Measurements from ENCODE around the gene GFOD2.

Gene GFOD2

GRCh38 chr16:67656344-67657016 lies 62.6 kb downstream of the GFOD2 start:
- no peak for DNase-seq

- DNase-seq: no peak
These were observed 63.8 kb downstream of the GFOD2 start for GRCh38 chr16:67655363-67655762.

- DNase-seq: no peak
These were observed 64.7 kb downstream of the GFOD2 start for GRCh38 chr16:67654403-67654911.

DNA sequence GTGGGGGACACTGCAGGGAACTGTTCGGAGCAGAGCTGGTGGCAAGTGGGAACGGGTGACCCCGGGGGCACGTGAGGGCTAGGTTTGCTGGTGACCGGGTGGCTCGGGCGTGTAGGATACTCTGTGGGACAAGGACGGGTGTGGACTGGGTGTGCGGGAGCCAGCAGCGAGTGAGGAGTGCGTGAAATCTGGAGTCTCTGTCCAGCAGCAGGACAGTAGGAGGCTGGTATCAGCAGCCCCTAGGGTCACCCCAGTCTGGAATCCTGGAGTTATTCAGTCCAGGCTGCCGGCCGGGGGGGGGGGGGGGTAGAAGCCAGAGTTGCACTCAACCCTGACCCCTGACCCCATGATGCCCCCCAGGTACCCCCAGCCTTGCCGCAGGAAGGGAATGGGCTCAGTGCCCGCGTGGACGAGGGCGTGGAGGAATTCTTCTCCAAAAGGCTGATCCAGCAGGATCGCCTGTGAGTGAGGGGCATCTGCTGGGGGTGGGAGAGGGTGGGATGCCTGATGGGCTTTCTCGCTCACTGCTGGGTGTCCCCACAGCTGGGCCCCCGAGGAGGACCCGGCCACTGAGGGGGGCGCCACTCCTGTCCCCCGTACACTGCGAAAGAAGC lies 65.2 kb downstream of the GFOD2 start:
- no peak for DNase-seq

GRCh38 chr16:67653128-67653788 lies 65.9 kb downstream of the GFOD2 start:
- DNase-seq: no peak

- DNase-seq: peak; percentile 15
These were observed 66.5 kb downstream of the GFOD2 start for GRCh38 chr16:67652578-67653127.

DNA sequence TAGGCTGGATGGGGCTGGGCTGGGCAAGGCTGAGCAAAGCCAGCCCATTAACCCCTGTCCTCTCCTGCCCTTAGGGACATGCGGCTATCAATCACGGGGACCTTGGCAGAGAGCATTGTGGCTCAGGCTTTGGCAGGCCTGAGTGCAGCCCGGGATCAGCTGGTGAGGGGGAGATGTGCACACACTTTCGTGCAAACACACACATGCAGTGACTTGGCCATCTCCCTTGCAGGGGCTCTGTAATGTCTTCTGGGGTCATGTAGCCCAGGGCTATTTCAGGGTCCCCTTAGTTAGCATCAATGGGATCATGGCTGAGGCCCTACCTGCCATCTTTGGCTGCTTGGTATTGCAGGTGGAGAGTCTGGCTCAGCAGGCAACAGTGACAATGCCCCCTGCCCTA lies 67.3 kb downstream of the GFOD2 start:
- DNase-seq: no peak

DNA sequence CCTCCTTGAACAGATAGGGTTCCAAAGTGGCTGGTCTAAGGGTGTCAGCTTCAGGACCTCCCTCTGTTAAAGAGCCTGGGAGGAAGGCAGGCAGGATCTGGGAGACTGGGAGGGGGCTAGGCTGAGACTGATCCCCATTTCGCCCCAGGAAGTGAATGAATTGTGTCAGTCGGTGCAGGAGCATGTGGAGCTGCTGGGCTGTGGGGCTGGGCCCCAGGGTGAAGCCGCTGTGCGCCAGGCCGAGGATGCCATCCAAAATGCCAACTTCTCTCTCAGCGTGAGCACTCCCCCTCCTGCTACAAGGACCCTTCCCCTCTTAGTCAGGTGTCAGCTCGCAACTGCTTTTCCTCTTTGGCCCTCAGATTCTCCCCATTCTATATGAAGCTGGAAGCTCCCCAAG lies 68.1 kb downstream of the GFOD2 start:
- DNase-seq: no peak

GRCh38 chr16:67650023-67650422 lies 69.1 kb downstream of the GFOD2 start:
- no peak for DNase-seq

GRCh38 chr16:67649494-67649931 lies 69.6 kb downstream of the GFOD2 start:
- no peak for DNase-seq

GRCh38 chr16:67648764-67649407 lies 70.2 kb downstream of the GFOD2 start:
- no peak for DNase-seq

GRCh38 chr16:67648088-67648763 lies 70.9 kb downstream of the GFOD2 start:
- no peak for DNase-seq

DNA sequence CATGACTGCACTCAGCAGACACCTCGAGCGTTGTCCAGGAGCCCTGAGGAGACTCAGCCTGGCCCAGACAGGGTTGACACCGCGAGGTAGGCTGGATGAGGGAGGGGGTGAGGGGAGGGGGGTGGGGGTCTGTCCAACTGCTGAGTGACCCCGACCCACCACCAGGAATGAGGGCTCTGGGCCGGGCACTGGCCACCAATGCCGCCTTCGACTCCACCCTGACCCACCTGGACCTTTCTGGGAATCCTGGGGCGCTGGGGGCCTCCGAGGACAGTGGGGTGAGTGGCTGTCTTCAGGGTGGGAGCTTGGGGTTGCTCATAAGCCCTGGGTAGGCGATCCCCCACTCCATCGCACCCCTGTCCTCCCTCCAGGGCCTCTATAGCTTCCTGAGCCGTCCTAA lies 71.4 kb downstream of the GFOD2 start:
- no peak for DNase-seq

- no peak for DNase-seq
These were observed 71.9 kb downstream of the GFOD2 start for GRCh38 chr16:67647111-67647651.

DNA sequence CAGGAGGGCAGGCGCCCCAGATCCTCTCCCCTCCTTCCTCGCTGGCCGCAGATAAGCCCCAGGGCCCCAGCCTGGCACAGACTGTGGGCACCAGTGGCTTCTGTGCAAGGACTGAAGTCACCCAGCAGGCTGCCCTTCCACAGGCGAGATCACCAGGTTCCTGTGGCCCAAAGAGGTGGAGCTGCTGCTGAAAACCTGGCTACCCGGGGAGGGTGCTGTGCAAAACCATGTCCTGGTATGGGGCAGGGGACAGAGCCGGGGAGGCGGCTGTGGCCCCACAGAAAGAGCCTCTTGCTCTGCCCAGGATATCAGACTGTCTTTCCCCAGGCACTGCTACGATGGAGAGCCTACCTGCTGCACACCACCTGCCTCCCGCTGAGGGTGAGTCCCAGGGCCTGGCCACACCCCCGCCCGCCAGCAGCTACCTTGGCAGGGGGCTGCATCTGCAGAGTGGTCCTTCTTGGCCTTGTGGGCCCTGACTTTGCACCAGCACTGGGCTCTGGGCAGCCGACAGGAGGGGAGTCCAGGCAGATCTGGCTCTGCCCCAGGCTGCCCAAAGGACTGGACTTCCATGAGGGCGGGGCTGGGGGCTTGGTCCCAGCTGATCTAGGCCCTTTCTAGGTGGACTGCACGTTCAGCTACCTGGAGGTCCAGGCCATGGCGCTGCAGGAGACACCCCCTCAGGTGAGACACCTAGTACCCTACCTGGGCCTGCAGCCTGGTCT lies 73.6 kb downstream of the GFOD2 start:
- no peak for DNase-seq

DNA sequence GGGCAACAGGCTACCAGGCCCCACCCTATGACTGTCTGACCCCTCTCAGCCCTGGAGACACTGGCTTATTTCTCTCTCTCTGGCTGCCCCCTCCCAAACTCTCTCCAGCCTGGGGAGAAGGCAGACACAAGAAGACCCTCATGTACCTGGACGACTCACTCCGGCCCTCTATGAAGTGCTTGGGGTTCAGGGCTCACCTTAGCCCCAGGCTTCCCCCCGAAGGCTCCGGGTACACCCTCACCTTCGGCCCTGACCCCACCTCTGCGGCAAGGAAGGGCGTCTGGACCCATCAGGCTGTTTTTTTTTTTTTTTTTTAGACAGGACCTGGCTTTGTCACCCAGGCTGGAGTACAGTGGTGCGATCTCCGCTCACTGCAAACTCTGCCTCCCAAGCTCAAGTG lies 75.1 kb downstream of the GFOD2 start:
- no peak for DNase-seq

DNA sequence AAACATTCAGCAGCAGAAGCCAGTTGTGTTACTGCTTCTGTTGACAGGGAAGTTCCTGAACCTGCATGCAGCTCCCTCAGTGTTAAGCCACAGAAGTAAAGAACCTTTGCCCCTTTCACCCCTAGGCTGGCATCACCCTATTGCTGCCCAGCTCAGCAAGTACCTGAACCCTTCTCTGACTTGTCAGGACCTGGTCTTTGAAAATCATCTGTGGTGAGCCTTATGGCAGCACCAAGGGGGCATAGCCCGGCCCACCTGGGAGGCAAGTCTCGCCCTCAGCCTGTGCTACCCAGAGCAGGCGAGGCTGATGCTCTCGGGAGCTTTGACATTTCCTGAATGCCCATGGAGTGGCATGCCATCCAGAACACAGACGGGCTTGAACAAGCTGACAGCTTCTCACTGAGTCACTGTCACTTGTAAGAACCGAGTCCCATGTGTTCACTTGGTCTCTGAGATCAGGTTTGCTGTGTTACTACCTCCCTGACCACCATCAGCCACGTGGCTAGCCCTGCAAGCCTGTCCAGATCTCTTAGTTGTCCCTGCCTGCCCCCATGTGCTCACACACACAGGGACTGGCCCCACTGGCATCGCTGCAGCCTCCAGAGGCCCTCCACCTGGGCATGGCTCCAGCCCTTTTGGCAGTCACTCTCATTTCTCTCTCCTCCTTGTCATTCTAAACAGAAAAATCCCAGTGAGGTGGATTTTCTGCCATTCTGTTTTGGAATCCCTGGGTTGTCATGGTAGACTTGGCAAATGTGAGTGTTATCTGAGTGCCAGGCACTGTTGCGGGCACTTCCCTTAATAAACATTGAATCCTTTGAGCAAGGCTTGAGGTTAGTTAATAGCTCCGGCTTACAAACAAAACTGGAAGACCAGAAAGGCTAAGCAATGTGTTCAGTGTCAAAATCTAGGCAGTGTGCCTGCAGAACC lies 77.1 kb downstream of the GFOD2 start:
- peak; percentile 42 for DNase-seq

DNA sequence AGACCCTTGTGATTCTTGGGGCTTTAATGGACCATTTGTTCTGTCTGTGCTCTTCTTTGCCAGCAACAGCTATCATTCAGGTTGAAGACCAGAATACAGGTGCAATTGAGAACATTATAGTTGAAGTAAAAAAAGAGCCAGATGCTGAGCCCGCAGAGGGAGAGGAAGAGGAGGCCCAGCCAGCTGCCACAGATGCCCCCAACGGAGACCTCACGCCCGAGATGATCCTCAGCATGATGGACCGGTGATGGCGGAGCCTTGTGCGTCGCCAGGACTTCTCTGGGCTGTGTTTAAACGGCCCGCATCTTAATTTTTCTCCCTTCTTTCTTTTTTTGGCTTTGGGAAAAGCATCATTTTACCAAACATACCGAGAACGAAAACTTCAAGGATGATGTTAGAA lies 81.5 kb downstream of the GFOD2 start:
- no peak for DNase-seq

- DNase-seq: no peak
These were observed 82.4 kb downstream of the GFOD2 start for GRCh38 chr16:67636713-67637112.

DNA sequence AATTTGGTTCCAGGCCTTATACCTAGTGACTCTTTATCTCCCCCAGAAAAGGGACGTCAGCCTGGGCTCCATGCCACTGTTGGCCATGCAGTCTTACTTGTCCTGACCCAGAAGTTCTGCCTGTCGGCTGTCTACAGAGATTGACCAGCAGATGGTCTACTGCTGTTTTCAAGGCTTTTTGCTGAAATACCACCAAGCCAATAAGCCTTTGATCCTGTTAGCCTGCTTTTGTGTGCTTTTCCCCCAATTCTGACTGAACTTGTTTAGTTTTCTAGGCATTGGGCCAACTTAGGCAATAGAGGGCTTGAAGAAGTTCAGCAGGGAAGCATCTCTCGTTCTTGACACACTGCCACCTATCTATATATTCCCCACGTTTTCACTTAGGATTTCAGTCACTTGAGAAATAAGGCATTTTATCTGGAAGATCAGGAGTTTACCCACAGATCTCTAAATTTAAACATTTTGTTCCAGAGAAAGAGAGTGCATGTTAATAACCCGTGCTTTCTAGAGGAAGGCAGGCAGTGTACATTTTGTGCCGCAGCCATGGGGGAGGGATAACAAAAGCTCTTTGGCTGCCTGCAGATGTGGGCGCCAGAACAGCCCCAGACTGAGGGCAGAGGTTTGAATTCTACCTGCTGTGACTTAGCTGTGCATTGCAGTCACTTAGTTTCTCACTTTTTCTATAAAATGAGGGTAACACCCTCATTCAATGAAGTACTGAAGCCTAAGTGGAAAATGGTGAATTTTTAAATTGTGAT lies 86.5 kb downstream of the GFOD2 start:
- DNase-seq: no peak

All from NCI-H1694 treated with DMSO at 0.1 percent for 48 hours (cell line).